Left lung (tissue), 10 donors: Measurements from ENCODE around the gene GNLY. TPM values are rescaled to one million over a fixed set of nuclear protein-coding genes. Genes with fewer than 3 reads are reported as not detected.
"Not testable (repeated sequence)": the region's sequence is repeated elsewhere in the genome, so short reads cannot be mapped to it uniquely, and the experiment has no call there.

Experiments used
- ATAC-seq: fragments of 200-7000 bp; cut with Tn5 transposase; one replicate; pipeline ENCODE4 v1.9.1; 2020; ENCODE audit warnings: moderate library complexity
- DNase-seq, 4 donors: peaks; one replicate each; pipeline ENCODE4 v3.0.0-alpha.2; 2013 to 2020
- H3K27ac ChIP-seq, 2 donors: fragments of 200-600 bp; sonication (generic) in 1 of 2; one replicate each; pipeline versions ENCODE4 v1.5.0 to v1.8.0; 2020 to 2021
- H3K27me3 ChIP-seq, 2 donors: fragments of 200-600 bp; sonication (generic) in 1 of 2; one replicate each; pipeline versions ENCODE4 v1.5.0 to v1.8.0; 2020 to 2021
- H3K36me3 ChIP-seq, 2 donors: fragments of 200-600 bp; sonication (generic) in 1 of 2; one replicate each; pipeline versions ENCODE4 v1.5.0 to v1.8.0; 2020 to 2021
- H3K4me1 ChIP-seq, 2 donors: fragments of 200-600 bp; one replicate each; pipeline ENCODE4 v1.8.0; 2021
- H3K4me3 ChIP-seq, 2 donors: fragments of 200-600 bp; sonication (generic) in 1 of 2; one replicate each; pipeline versions ENCODE4 v1.5.0 to v1.8.0; 2020 to 2021; ENCODE audit warnings: mild to moderate bottlenecking in 1 of 2
- H3K9me3 ChIP-seq, 2 donors: fragments of 200-600 bp; sonication (generic) in 1 of 2; one replicate each; pipeline versions ENCODE4 v1.5.0 to v1.8.0; 2020 to 2021
- intact Hi-C, 2 donors: fragments of 100-400 bp; cut with DNase I; formaldehyde crosslinking; loops; one replicate each; pipeline versions ENCODE4 v1.11.2 to v1.14.2; 2022
- polyA plus RNA-seq, 6 donors: library from polyadenylated mRNA; unstranded; fragments of 120-200 nt; gene quantifications; one replicate each; pipeline ENCODE4 v1.2.1, GENCODE V29; 2013; ENCODE audit not compliant: insufficient read length in 6 of 6
- total RNA-seq, 2 donors: library from RNA; stranded (reverse); fragmentation: NEBNext Ultra II Directional; extraction: Animal tissue kit (Norgen Biotek cat#: 25700); gene quantifications; one replicate each; pipeline ENCODE4 v1.2.1, GENCODE V29; 2021
- TF ChIP-seq, protein P1 (sequence below), 2 donors: fragments of 200-600 bp; sonication (generic) in 1 of 2; IDR thresholded peaks; one replicate each; pipeline versions ENCODE4 v1.5.0 to v1.8.0; 2021; ENCODE audit warnings: antibody characterized with exemption in 2 of 2
- donor health status: DM: no; HTN: yes; CAD: no.
- donor health status: DM: no; HTN: no; CAD: no.

GNLY gene
- total and polyA plus RNA-seq, 8 donors, result 0.90 to 10.5 (median 2.2) TPM

DNA sequence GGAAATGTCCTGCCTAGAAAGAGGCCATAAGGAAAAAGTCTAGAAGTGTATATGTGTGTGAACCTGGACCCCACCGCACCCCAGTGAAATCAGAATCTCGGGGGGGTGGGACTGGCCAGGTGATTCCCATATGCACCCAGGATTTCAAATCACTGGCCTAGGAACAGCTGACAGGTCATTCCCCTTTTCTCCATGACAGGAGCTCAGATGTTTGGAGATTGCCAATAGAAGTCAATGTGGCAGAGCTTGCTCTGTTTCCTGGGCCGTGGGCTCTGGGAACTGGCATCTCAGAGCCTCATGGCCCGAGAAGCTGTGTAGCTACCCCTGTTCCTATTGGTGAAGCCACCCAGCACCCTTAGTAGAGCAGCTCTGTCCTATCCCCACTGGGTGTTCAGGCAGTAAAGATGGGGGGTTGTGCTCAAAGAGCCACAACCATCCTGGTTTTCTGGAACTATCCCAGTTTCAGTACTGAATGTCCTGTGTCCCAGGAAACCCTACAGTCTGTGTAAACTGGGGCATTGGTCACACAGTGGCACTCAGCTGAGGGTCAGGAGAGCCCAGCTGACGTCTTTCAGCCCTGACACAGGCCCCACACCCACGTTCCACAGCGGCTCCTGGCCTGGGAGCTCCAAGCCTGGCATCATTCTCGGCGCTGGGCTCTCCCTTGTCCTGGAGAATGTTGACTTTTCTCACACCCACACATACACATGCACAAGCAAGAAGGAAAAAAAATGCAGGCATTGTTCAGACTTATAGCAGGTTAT, 18.9 kb downstream of the GNLY start:
- Histone ChIP-seq H3K4me1 (peaks cover 48 to 96% of the 10 kb centered on the region in 2 donors), H3K27ac (peak overlapping the region; percentile 94 to 95), H3K36me3 (no peaks in the 10 kb centered on the region), H3K4me3 (peak overlapping the region in 1 of 2 donors; percentile 34), H3K27me3 (no peaks in the 10 kb centered on the region), H3K9me3 (no peaks in the 10 kb centered on the region)
- DNase-seq, result peak in 3 of 4 donors; percentile 53 to 93 (median 92)
- intact Hi-C loops, result loop anchor here in 1 of 2 donors (5.0 kb wide), 1 partner anchor 46 kb away; the partner anchor contains the start of gene SFTPB
- TF ChIP-seq, protein P1, sequence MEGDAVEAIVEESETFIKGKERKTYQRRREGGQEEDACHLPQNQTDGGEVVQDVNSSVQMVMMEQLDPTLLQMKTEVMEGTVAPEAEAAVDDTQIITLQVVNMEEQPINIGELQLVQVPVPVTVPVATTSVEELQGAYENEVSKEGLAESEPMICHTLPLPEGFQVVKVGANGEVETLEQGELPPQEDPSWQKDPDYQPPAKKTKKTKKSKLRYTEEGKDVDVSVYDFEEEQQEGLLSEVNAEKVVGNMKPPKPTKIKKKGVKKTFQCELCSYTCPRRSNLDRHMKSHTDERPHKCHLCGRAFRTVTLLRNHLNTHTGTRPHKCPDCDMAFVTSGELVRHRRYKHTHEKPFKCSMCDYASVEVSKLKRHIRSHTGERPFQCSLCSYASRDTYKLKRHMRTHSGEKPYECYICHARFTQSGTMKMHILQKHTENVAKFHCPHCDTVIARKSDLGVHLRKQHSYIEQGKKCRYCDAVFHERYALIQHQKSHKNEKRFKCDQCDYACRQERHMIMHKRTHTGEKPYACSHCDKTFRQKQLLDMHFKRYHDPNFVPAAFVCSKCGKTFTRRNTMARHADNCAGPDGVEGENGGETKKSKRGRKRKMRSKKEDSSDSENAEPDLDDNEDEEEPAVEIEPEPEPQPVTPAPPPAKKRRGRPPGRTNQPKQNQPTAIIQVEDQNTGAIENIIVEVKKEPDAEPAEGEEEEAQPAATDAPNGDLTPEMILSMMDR (IDR thresholded peaks at IDR 0.05), result no peak
- peak; percentile 64 for ATAC-seq

DNA sequence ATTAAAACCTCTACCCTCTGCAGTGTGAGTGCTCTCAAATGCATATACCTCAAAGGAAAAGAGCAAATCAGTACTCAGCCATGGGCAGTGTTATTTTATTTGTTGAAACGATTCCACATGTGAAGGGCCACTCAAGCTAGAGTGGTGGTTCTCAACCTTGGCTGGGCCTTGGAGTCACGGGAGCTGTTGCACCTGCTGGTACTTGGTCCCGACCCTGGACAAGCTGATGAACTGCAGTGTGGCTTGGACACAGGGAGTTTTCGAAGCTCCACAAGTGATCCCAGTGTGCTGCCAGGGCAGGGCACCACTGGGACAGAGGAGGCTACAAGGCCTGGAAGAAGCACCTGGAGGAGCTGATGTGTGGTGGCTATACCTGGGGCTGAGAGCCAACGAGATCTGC, 19.7 kb downstream of the GNLY start:
- no peaks in the 10 kb centered on the region for H3K36me3 ChIP-seq
- peaks cover 43 to 91% of the 10 kb centered on the region in 2 donors for H3K4me1 ChIP-seq
- intact Hi-C loops, result loop anchor here in 1 of 2 donors (5.0 kb wide), 1 partner anchor 47 kb away; the partner anchor contains the start of gene SFTPB
- H3K27ac ChIP-seq, result peak overlapping the region; percentile 94 to 95
- ATAC-seq, result peak; percentile 43
- TF ChIP-seq, protein P1 (IDR thresholded peaks at IDR 0.05), result no peak
- DNase-seq, result peak in 3 of 4 donors; percentile 28 to 85 (median 81)
- no peak overlapping the region for H3K4me3 ChIP-seq
- H3K9me3 ChIP-seq, result no peaks in the 10 kb centered on the region
- no peaks in the 10 kb centered on the region for H3K27me3 ChIP-seq

DNA sequence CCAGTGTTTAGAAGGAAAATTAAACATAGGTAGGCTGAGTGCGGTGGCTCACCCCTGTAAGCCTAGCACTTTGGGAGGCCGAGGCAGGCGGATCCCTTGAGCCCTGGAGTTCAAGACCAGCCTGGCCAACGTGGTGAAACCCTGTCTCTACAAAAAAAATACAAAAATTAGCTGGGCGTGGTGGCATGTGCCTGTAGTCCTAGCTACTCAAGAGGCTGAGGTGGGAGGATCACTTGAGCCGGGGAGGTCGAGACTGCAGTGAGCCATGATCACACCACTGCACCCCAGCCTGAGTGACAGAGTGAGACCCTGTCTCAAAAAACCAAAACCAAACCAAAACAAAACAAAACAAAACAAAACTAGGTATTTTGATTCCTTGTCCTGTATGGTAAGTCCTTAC, 20.3 kb downstream of the GNLY start:
- intact Hi-C loops, result loop anchor here in 1 of 2 donors (5.0 kb wide), 1 partner anchor 47 kb away; the partner anchor contains the start of gene SFTPB
- not testable (repeated sequence) for DNase-seq, H3K9me3 ChIP-seq, H3K36me3 ChIP-seq, H3K27me3 ChIP-seq, H3K4me3 ChIP-seq, ATAC-seq
- Histone ChIP-seq H3K27ac (peak overlapping the region; percentile 94 to 95), H3K4me1 (peaks cover 37 to 89% of the 10 kb centered on the region in 2 donors)

DNA sequence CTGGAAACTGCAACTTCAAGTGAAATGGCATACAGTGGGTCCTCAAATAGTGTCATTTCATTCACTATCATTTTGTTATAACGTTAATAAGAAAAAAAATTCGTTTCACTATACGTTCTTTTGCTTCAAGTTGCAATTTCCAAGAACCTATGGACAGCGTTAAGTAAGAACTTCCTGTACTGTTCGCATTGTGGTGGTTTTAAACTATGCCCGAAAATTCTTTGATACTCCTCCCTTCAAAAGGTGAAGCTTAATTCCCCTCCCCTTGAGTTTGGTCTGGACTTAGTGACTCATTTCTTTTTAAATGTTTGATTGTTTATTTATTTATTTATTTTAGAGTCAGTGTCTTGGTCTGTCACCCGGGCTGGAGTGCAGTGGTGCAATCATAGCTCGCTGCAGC, 20.7 kb downstream of the GNLY start:
- DNase-seq (no peak), ATAC-seq (no peak)
- Histone ChIP-seq H3K27me3 (no peaks in the 10 kb centered on the region), H3K9me3 (no peaks in the 10 kb centered on the region), H3K27ac (peak overlapping the region; percentile 94 to 95), H3K4me1 (peaks cover 33 to 89% of the 10 kb centered on the region in 2 donors), H3K4me3 (no peak overlapping the region), H3K36me3 (no peaks in the 10 kb centered on the region)
- TF ChIP-seq, protein P1 (IDR thresholded peaks at IDR 0.05), result no peak
- intact Hi-C loops, result loop anchor here in 1 of 2 donors (5.0 kb wide), 1 partner anchor 48 kb away; the partner anchor contains the start of gene SFTPB

DNA sequence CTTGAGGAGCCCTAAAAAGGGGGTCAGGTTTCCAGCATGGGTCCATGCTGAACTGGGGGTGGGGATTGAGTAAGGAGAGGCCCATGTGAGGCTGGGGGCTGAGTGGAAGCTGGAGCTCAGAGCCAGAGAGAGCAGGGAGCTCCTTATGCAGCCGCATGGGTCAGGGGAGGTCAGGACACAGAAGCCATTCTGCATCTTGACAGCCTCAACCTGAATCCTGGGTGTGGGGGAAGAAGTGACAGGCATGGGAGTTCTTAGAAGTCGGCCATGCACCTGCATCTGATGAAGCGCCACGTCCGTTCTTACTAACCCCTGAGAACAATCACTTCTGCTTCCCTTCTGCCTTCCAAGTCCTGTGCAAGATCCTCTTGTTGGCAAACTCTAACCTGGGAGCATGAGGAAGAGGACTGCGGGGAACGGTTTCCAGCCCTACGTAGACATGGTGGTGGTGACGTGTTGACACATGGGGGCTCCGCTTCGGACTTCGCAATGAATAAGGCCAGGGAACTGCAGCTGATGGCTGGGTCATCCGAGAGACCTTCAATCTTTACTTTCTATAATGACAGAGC, 22.3 kb downstream of the GNLY start:
- ATAC-seq (no peak), DNase-seq (no peak)
- Histone ChIP-seq H3K9me3 (no peaks in the 10 kb centered on the region), H3K36me3 (no peaks in the 10 kb centered on the region), H3K4me1 (peaks cover 17 to 77% of the 10 kb centered on the region in 2 donors), H3K27me3 (no peaks in the 10 kb centered on the region), H3K4me3 (no peak overlapping the region), H3K27ac (no peak overlapping the region)
- intact Hi-C loops, result no loop called here
- TF ChIP-seq, protein P1 (IDR thresholded peaks at IDR 0.05), result no peak
